Caco-2 (cell line): Measurements from ENCODE around the gene CISD3. TPM values are rescaled to one million over a fixed set of nuclear protein-coding genes. Genes with fewer than 3 reads are reported as not detected.

Experiments
- BruUV-seq: library from RNA; stranded (reverse); fragments of 400-500 nt; replicated peaks from 2 replicates; lab custom pipeline; 2021; lab: Mats Ljungman, UMichigan
- CTCF ChIA-PET: fragments of 300-600 bp; sonication (Branson Sonifier 250); formaldehyde crosslinking; loops from one replicate; lab custom pipeline; 2022; ENCODE audit warnings: antibody characterized with exemption; lab: Charles Lee
- POLR2A ChIA-PET: fragments of 300-600 bp; sonication (Branson Sonifier 250); formaldehyde crosslinking; loops from one replicate; lab custom pipeline; 2022; ENCODE audit warnings: antibody characterized with exemption; lab: Charles Lee
- DNase-seq, 2 experiments: peaks; one replicate each; pipeline versions ENCODE4 v3.0.0 to v3.0.0-alpha.2; 2020 to 2022
- H3K27me3 ChIP-seq: replicated peaks from 2 replicates; pipeline ENCODE4 v1.6.0; 2011; ENCODE audit warnings: low read length; ENCODE audit not compliant: control insufficient read depth, insufficient read depth
- H3K36me3 ChIP-seq: 2 replicates; pipeline ENCODE4 v1.5.1; 2011; ENCODE audit warnings: low read length; ENCODE audit not compliant: control insufficient read depth, insufficient read depth
- H3K4me1 ChIP-seq: fragments of 250-450 bp; sonication (Bioruptor Pico); 2 replicates; pipeline ENCODE4 v1.5.1; 2020; ENCODE audit warnings: mild to moderate bottlenecking
- H3K4me3 ChIP-seq: 2 replicates; pipeline ENCODE4 v1.5.1; 2011; ENCODE audit warnings: low read depth, mild to moderate bottlenecking, control low read depth, low read length
- H3K9me3 ChIP-seq: fragments of 250-450 bp; sonication (Bioruptor Pico); 2 replicates; pipeline ENCODE4 v1.5.1; 2020; ENCODE audit warnings: mild to moderate bottlenecking, moderate library complexity
- H3K27ac Mint-ChIP-seq: one replicate; pipeline ENCODE4 v1.8.0; 2022; ENCODE audit warnings: mixed read lengths; ENCODE audit not compliant: unreplicated experiment
- H3K27me3 Mint-ChIP-seq: one replicate; pipeline ENCODE4 v1.8.0; 2022; ENCODE audit warnings: mixed read lengths; ENCODE audit not compliant: insufficient read depth, unreplicated experiment
- H3K36me3 Mint-ChIP-seq: one replicate; pipeline ENCODE4 v1.8.0; 2022; ENCODE audit warnings: mild to moderate bottlenecking, mixed read lengths; ENCODE audit not compliant: insufficient read depth, unreplicated experiment
- H3K4me1 Mint-ChIP-seq: one replicate; pipeline ENCODE4 v1.8.0; 2022; ENCODE audit warnings: low read depth, mixed read lengths; ENCODE audit not compliant: unreplicated experiment
- H3K4me3 Mint-ChIP-seq: one replicate; pipeline ENCODE4 v1.8.0; 2022; ENCODE audit warnings: mild to moderate bottlenecking, moderate library complexity, mixed read lengths; ENCODE audit not compliant: unreplicated experiment
- H3K9me3 Mint-ChIP-seq: one replicate; pipeline ENCODE4 v1.8.0; 2022; ENCODE audit warnings: mixed read lengths; ENCODE audit not compliant: unreplicated experiment
- intact Hi-C: fragments of 100-400 bp; cut with micrococcal nuclease; formaldehyde crosslinking; loops from one replicate; pipeline ENCODE4 v1.10.0; 2022; ENCODE audit not compliant: unreplicated experiment
- total RNA-seq: library from RNA; stranded (reverse); gene quantifications from 2 replicates; pipeline ENCODE4 v1.2.3, GENCODE V29; 2022
- TF ChIP-seq, protein P1 (sequence below), 2 experiments: fragments of 200-600 bp in 1 of 2; IDR thresholded peaks; 1 replicate in 1 of 2; 2 replicates in 1 of 2; pipeline versions ENCODE4 v1.5.1 to v1.8.0; 2011 to 2022; ENCODE audit warnings: antibody characterized with exemption in 1 of 2, control low read depth in 1 of 2, inconsistent platforms in 1 of 2, low read depth in 1 of 2, low read length in 1 of 2, mild to moderate bottlenecking in 1 of 2, moderate library complexity in 1 of 2; ENCODE audit not compliant: insufficient read depth in 1 of 2, severe bottlenecking in 1 of 2, unreplicated experiment in 1 of 2

The CISD3 gene
- total RNA-seq, 1 experiment from 2014 or later, result 16.6 TPM

DNA sequence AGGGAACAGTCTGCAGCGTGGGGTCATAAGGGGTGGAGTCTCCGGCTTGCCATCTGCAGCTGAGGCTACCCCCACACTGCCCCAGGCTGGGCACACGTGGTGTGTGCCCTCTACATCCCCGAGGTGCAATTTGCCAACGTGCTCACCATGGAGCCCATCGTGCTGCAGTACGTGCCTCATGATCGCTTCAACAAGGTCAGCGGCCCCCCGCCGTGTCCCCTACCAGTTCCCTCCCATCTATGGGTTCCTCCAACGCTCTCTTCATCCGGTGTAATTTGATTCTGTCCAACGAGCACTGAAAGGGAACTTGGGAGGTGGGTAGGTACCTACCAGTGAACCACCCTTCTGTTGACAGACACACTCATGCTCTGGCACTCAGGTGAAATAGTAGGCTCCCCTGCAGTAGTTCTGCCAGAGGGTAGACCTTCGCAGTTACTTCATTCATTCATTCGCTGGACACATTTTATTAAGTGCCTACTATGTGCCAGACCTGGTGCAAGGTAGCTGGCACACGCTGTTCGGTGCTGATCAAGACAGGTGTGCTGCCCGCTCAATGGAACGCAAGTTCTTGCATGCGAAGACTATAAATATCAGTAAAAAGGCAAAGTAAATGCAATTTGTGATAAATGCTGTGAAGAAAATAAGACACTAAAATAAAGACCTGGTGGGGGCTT lies 22.3 kb upstream of the CISD3 start:
- ChIA-PET CTCF (no interaction called here), POLR2A (no interaction called here)
- BruUV-seq, result no TSS peak
- no peak overlapping the region for H3K27ac Mint-ChIP-seq
- peaks cover 2% of the 10 kb centered on the region for H3K36me3 ChIP-seq
- peaks cover 27% of the 10 kb centered on the region for H3K4me1 Mint-ChIP-seq
- peaks cover 8% of the 10 kb centered on the region; the same call in 1 of the 2 replicates for H3K4me1 ChIP-seq
- no peak overlapping the region for H3K4me3 Mint-ChIP-seq
- no peaks in the 10 kb centered on the region for H3K27me3 ChIP-seq
- no peaks in the 10 kb centered on the region for H3K27me3 Mint-ChIP-seq
- peaks cover 39% of the 10 kb centered on the region for H3K36me3 Mint-ChIP-seq
- TF ChIP-seq, protein P1, sequence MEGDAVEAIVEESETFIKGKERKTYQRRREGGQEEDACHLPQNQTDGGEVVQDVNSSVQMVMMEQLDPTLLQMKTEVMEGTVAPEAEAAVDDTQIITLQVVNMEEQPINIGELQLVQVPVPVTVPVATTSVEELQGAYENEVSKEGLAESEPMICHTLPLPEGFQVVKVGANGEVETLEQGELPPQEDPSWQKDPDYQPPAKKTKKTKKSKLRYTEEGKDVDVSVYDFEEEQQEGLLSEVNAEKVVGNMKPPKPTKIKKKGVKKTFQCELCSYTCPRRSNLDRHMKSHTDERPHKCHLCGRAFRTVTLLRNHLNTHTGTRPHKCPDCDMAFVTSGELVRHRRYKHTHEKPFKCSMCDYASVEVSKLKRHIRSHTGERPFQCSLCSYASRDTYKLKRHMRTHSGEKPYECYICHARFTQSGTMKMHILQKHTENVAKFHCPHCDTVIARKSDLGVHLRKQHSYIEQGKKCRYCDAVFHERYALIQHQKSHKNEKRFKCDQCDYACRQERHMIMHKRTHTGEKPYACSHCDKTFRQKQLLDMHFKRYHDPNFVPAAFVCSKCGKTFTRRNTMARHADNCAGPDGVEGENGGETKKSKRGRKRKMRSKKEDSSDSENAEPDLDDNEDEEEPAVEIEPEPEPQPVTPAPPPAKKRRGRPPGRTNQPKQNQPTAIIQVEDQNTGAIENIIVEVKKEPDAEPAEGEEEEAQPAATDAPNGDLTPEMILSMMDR (IDR thresholded peaks at IDR 0.05; ENCODE audit: insufficient read depth in 1 of 2, low read depth in 1 of 2, low read length in 1 of 2, severe bottlenecking in 1 of 2, unreplicated experiment in 1 of 2), result no peak
- H3K4me3 ChIP-seq, result no peak overlapping the region
- H3K9me3 Mint-ChIP-seq, result no peaks in the 10 kb centered on the region
- H3K9me3 ChIP-seq, result no peaks in the 10 kb centered on the region
- DNase-seq, result no peak
- intact Hi-C loops, result loop anchor here (10.0 kb wide), 1 partner anchor 993 kb away; no protein-coding TSS in a partner anchor

DNA sequence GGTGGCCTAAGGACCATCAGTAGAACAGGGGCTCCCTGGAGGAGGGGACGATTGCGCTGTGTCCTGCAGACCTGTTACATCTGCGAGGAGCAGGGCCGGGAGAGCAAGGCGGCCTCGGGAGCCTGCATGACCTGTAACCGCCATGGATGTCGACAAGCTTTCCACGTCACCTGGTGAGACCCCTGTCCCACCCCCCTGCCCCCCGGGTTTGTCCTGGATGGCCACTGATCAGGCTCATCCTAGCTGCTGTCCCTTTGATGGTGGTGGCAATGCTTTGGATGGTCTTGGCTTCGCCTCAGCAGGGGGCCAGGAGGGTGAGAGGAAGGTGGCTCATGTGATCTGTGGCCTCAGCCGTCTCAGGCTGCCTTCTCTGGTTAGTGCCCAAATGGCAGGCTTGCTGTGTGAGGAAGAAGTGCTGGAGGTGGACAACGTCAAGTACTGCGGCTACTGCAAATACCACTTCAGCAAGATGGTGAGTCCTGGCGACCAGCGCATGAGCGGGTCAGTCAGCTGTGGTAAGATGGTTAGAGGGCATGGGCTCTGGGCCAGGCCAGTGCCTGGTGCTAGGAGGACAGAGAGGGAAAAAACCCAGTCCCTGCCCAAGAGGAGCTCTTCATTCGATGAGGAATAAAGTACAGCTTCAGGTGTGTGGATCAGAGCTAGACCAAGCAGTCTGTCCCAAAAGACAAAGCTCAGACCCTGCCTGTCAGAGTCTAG lies 20.9 kb upstream of the CISD3 start:
- Mint-ChIP-seq H3K4me1 (peaks cover 27% of the 10 kb centered on the region), H3K36me3 (peaks cover 30% of the 10 kb centered on the region), H3K4me3 (no peak overlapping the region), H3K27me3 (no peaks in the 10 kb centered on the region), H3K9me3 (no peaks in the 10 kb centered on the region), H3K27ac (no peak overlapping the region)
- no TSS peak for BruUV-seq
- H3K4me1 ChIP-seq, result no peaks in the 10 kb centered on the region; the same call in 1 of the 2 replicates
- no peaks in the 10 kb centered on the region for H3K27me3 ChIP-seq
- ChIA-PET CTCF (interaction anchor here (1.4 kb wide), 1 partner anchor 26 kb away, joined by 4 read pairs; no protein-coding TSS in a partner anchor), POLR2A (interaction anchor here (0.5 kb wide), 1 partner anchor 1099 kb away, joined by 6 read pairs; no protein-coding TSS in a partner anchor)
- TF ChIP-seq, protein P1 (IDR thresholded peaks at IDR 0.05; ENCODE audit: insufficient read depth in 1 of 2, low read depth in 1 of 2, low read length in 1 of 2, severe bottlenecking in 1 of 2, unreplicated experiment in 1 of 2), result no peak
- no peaks in the 10 kb centered on the region for H3K9me3 ChIP-seq
- no peak overlapping the region for H3K4me3 ChIP-seq
- DNase-seq, result no peak
- intact Hi-C loops, result loop anchor here (10.0 kb wide), 1 partner anchor 994 kb away; no protein-coding TSS in a partner anchor
- H3K36me3 ChIP-seq, result peaks cover 4% of the 10 kb centered on the region

DNA sequence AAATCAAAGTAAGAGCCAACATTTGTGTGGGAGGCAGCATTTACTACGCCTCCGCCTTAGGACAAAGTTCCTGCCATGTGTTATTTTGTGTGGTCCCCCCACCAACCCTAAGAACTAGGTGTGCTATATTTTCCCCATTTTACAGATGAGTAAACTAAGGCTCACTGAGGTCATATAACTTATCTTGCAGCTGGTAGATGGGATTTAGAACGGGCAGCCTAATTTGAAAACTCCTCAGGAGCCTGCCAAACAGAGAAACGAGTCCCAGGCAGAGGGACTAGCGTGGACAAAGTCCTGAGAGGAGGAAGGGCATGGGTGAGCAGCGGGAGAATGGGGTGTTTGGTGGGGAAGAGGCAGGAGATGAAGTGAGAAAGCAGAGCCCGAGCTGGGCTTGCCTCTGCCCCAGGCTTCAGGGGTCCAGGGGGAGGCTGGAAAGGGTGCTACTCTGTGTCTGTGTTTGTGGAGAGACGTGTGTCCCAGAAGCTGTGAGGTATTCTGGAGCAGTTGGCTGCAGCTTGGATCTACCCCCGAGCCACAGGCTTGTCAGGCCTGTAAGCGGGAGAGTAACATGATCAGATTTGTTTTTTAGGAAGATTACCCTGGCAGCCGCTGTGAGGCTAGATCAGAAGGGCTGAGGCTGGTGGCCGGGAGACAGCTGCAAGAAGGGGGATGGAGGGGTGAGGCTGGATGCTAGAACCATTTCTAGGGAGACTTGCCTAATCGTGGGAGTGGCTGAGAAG lies 20.1 kb upstream of the CISD3 start:
- POLR2A ChIA-PET, result no interaction called here
- Mint-ChIP-seq H3K27ac (peak overlapping the region; percentile 10), H3K4me1 (peaks cover 27% of the 10 kb centered on the region), H3K36me3 (peaks cover 28% of the 10 kb centered on the region), H3K4me3 (no peak overlapping the region), H3K9me3 (no peaks in the 10 kb centered on the region), H3K27me3 (no peaks in the 10 kb centered on the region)
- no TSS peak for BruUV-seq
- intact Hi-C loops, result loop anchor here (10.0 kb wide), 1 partner anchor 995 kb away; no protein-coding TSS in a partner anchor
- Histone ChIP-seq H3K36me3 (peaks cover 4% of the 10 kb centered on the region), H3K4me1 (no peaks in the 10 kb centered on the region; the same call in 1 of the 2 replicates), H3K27me3 (no peaks in the 10 kb centered on the region), H3K4me3 (no peak overlapping the region), H3K9me3 (no peaks in the 10 kb centered on the region)
- CTCF ChIA-PET, result interaction anchor here (0.6 to 1.5 kb wide), 4 partner anchors 15 to 33 kb away, joined by 3 to 8 read pairs (median 4); no protein-coding TSS in a partner anchor
- no peak for DNase-seq
- TF ChIP-seq, protein P1 (IDR thresholded peaks at IDR 0.05; ENCODE audit: insufficient read depth in 1 of 2, low read depth in 1 of 2, low read length in 1 of 2, severe bottlenecking in 1 of 2, unreplicated experiment in 1 of 2), result no peak
